ENCODE results near the gene INO80. TPM values are rescaled to one million over a fixed set of nuclear protein-coding genes. Genes with fewer than 3 reads are reported as not detected.
A peak's percentile ranks its signal among the peaks of the same experiment; 100 is the strongest.
"Not testable (repeated sequence)": the region's sequence is repeated elsewhere in the genome, so short reads cannot be mapped to it uniquely, and the experiment has no call there.

Gene INO80
- polyA plus RNA-seq, 1 donor = 27.6 TPM

DNA sequence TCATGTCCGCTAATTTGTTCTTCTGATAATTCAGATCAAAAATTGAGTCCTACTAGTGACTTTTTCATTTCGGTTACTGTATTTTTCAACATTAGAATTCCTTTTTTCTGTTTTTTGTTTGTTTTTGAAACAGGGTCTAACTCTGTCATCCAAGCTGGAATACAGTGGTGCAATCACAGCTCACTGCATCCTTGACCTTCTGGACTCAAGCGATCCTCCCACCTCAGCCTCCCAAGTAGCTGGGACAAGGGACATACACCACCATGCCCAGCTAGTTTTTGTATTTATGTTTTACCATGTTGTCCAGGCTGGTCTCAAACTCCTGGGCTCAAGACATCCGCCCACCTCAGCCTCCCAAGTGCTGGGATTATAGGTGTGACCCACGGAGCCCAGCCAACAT lies 8.0 kb upstream of the INO80 start:
- DNase-seq = no peak

DNA sequence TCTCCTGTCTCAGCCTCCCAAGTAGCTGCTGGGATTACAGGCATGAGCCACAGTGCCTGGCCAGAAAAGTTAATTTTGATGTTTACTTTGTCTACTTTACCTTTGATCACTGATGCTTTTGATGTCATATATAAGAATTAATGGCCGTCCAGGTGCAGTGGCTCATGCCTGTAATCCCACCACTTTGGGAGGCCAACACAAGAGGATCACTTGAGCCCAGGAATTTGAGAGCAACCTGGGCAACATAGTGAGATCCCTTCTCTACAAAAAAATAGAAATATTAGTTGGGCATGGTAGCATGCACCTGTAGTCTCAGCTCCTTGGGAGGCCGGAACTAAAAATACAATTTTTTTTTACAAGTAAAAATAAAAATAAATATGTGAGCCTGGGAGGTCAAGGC lies 6.8 kb upstream of the INO80 start:
- no peak for DNase-seq

DNA sequence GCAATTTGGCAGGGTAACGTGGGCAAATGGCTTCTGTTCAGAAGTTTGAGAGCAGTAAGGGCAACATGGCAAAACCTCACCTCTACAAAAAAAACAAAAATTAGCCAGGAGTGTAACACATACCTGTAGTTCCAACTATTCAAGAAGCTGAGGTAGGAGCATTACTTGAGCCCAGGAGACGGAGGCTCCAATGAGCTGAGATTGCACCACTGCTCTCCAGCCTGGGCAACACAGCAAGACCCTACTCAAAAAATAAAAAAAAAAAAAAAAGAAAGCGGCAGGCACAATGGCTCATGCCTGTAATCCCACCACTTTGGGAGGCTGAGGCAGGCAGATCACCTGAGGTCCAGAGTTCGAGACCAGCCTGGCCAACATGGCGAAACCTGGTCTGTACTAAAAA lies 5.9 kb upstream of the INO80 start:
- DNase-seq = no peak

GRCh38 chr15:41116962-41117252 lies 827 bp upstream of the INO80 start:
- DNase-seq = no peak

DNA sequence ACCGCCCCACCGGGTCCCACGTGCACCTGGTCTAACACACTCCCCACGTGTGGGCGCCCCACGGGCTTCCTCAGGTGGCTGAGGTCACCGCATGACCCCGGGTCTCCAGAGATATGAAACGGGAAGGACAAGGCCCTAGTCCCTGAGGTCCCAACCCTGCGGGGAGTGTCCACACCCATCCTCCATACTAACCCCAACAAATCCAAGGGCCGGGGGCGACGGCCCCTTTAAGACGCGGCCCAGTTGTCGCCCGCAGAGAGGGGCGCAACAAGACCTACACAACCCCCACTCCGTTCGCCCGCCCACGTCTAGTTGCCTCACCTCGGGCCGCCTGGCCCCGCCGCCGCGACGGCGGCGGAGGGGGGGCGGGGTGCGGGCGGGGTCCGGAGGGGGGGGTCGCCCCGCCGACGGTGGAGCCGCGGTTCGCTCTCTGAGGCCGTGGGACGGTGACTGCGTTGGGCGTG lies 396 bp downstream of the INO80 start:
- peak; percentile 41 for DNase-seq

- DNase-seq = peak; percentile 46
Observed at GRCh38 chr15:41115161-41115651, 874 bp downstream of the INO80 start.

- DNase-seq = no peak
Observed at GRCh38 chr15:41106947-41107346, 9.1 kb downstream of the INO80 start.

DNA sequence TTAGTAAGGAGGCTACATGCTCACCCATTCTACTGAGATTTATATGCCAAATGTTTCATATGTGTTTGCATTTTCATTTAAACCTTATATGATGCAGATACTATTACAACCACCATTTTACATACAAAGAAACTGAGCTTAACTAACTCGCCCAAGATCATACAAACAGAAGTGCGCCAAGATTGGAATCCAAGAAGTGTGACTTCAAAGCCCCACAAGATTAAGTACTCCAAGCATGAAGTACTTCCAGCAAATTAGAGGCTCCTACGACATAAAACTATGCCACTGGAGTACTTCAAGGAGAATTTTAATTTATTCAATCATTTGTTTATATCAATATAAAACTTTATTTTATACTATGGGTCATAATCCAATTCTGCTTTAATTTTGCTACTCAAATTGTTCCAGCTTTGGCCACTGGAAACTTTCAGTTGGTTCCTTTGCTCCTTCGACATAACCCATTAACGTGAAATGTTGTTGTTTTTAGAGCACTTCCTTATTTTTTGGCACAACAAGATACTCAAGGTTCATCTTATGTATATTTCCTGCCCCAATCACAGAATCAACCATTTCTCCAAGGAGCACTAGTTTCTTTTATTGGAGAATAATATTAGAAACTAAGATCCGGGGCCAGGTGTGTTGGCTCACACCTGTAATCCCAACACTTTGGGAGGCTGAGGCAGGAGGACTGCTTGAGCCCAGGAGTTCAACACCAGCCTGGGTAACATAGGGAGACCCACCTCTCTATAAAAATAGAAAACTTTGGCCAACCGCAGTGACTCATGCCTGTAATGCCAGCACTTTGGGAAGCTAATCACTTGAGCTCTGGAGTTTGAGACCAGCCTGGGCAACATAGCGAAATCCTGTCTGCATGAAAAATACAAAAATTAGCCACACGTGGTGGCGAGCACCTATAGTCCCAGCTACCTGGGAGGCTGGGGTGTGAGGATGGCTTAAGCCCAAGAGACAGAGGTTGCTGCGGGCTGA lies 10.4 kb downstream of the INO80 start:
- no peak for DNase-seq

DNA sequence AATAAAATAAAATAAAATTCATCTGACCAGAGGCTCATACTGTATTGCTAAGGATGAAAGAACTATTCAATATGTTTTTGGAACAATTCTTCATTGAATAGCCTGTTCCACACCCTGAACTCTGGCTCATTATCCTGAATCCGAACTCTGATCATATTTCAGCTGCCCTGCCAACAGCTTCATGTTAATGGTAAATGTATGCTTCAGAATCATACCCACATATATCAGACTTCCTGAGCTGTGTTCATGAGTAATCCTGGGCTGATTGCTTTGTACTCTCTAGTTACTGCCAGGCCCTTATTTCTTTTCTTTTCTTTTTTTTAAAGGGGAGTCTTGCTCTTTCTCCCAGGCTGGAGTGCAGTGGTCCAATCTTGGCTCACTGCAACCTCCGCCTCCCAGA lies 11.8 kb downstream of the INO80 start:
- no peak for DNase-seq

DNA sequence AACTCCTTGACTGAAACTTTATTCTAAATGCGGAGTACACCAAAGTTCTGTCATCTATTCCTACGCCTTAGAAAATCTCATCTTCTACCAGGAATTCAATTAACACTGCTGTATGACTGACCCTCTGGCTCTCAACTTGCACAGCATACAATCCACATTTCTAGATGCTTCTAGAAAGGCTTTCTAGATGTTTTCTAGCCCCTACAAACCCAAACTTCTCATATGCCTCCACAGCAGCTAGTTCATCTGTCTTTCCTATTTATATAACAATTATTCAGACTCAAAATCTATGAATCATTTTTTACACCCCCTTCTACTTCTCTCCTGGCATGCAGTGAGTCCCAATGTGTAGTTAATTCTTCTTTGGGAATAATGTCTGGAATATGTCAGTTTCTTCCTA lies 13.2 kb downstream of the INO80 start:
- DNase-seq = no peak

DNA sequence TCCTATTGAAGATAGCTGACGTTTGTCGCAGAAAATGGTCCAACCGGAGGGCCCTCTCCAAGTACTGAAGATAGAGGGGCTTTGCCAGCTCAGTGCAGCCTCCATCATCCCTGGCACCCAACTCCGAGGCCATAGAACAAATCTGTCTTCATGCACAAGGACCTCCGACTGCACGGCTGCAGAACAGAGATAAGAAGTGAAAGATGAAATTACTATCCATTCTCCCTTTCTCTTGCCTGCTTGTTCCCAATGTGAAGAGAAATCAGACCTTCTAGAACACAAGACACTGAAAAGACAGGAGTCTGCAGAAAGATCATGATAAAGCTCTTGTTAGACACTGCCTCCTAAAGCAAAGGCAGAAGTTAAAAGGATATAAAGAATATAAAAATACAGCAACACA lies 19.9 kb downstream of the INO80 start:
- DNase-seq = no peak

- no peak for DNase-seq
Observed at GRCh38 chr15:41085029-41085428, 31.1 kb downstream of the INO80 start.

DNA sequence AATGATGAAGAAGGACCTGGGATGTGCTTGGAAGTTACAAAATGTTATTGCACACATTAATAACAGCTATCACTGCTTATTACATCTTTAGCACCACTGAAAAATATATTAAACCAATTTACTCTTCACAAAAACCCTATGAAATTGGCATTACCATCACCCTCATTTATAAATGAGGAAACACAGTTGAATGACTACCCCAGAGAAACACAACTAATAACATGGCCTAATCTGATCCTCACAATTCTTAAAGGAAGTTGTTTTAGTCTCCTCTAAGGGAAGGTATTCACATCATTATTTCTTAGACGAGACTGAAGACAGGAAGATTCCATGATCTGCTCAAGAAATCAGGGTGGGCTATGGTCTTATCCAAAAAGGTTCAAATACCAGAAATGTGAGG lies 35.9 kb downstream of the INO80 start:
- DNase-seq = no peak

DNA sequence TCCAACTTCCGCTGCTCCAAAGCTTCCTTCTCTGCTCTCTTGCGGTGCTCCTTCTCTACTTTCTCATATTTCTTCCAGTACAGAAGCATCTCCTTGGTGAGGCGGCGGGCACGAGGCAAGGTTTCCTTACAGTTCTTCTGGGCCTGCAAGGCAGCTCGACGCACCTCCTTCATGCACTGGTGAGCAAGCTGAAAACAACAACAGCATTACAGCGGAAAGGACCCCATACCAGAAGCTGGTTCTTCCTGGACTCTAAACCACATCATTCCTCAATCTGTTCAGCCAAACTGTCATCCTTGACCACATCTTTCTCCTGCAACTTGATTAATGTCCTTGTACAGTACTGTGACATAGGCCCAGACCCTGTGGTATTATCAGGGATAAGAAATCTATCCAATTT lies 36.4 kb downstream of the INO80 start:
- no peak for DNase-seq

GRCh38 chr15:41078879-41079278 lies 37.2 kb downstream of the INO80 start:
- DNase-seq = not testable (repeated sequence)

DNA sequence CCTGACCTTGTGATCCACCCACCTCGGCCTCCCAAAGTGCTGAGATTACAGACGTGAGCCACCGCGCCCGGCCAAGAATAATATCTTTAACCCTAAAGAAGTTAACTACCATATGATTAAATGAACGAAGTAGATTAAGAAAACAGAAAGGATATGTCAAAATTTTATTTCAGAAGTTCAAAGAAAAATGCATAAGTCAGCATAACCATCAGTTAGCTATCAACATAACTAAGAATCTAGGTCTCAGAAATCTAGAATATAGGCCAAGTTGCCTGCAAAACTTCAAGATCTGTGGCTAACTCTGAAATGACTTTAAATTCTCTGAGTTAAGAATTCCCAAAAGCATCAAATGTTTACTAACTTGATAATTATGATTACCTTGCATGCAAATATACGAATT lies 38.0 kb downstream of the INO80 start:
- no peak for DNase-seq

DNA sequence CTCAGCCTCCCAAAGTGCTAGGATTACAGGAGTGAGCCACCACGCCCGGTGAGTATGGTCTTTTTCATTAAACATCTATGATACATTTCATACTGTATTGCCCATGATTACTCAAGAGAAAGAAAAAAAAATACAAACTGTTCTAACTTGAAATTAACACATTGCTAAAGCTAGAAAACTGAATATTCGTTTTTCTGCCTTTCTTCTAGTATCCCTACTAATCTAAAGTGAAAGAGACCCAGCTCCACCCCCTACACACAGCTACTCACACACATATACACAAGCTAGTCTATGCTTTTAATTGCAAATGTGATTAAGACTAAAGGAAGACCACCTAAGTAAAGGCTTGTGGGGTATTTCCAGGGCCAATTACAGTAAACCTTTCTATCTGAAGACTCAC lies 43.1 kb downstream of the INO80 start:
- no peak for DNase-seq

DNA sequence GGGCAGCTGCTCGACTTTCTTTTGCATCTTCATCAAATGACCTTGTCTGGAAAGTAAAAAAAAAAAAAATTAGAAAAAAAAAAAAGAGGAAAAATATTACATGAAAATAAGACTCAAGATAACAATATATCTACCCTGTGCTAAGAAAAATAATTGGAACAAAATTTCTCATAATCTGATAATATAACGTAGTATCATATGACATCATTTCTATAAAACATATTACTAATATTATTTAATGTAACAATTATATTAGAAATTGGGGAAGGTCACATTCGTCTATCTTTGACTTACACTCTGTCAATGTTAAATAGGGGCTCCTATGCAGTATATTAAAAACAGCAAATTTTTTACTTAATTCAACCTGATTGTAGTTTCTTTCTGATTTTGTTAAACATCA lies 44.1 kb downstream of the INO80 start:
- no peak for DNase-seq

GRCh38 chr15:41066516-41066915 lies 49.6 kb downstream of the INO80 start:
- DNase-seq = no peak

DNA sequence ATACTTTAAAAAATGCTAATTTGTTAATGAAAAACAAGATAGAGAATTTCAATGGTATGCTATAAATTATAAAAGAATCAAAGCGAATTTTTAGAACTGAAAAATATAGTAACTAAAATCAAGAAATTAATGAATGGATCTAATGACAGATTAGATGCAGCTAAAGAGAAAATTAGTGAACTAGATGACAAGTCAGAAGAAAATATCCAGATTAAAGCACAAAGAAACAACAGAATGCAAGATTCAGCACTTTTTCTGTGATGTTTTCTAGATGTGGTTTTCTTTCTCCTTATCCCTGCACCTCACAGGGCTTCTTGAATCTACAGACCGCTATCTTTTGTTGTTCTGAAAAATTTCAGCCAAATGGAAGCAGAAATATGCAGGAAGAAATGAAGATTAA lies 54.4 kb downstream of the INO80 start:
- no peak for DNase-seq

- no peak for DNase-seq
Observed at GRCh38 chr15:41060505-41060904, 55.6 kb downstream of the INO80 start.

DNA sequence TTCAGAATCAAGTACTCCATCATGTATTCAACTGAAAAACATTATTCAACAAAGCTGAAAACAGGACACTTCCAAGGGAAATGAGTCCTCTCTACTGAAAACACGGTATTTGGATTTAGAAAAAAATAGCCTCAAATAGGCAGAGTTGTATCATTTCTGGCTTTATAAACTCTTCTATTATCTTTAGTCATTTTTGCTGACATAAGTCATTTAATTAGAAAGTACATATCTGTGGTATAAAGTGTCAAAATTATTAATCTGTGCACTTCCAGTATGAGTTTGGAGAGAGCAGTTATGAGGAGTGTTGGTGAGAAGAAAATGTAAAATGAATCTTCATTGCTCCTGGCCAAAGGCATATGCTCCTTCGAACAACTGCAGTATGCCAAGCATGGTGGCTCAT lies 59.3 kb downstream of the INO80 start:
- DNase-seq = no peak

DNA sequence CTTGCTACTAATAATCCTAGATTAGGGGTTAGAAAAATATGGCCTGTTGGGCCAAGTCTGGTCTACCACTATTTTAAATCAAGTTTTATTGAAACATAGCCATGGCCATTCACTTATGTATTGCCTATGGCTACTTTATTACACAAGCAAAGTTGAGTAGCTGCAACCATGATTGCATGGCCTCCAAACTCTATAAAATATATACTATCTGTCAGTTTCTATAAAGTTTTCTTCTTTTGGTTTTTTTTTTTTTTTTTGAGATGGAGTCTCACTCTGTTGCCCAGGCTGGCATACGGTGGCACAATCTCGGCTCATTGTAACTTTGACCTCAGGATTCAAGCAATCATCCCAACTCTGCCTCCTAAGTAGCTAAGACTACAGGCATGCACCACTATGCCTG lies 60.4 kb downstream of the INO80 start:
- DNase-seq = no peak

DNA sequence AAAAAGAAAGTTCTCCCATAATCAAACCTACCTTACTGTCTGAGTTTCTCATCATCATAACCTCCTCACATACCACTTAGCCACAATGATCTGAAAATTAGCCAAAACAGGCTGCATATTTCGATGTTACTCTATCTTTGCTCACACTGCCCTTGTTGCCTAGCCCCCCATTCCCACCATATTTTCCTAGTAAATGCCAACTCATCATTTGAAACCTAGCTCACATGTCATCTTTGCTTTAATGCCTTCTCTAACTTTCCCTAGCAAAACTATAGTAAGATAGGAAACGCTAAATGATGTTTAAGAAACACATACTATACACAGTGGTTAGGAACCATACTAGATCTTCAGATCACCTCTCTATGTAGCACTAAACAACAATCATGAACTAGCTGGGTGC lies 64.9 kb downstream of the INO80 start:
- DNase-seq = no peak

Data from left kidney (tissue), 2 donors.